ENCODE results near the gene MYO7B.

MYO7B gene

DNA sequence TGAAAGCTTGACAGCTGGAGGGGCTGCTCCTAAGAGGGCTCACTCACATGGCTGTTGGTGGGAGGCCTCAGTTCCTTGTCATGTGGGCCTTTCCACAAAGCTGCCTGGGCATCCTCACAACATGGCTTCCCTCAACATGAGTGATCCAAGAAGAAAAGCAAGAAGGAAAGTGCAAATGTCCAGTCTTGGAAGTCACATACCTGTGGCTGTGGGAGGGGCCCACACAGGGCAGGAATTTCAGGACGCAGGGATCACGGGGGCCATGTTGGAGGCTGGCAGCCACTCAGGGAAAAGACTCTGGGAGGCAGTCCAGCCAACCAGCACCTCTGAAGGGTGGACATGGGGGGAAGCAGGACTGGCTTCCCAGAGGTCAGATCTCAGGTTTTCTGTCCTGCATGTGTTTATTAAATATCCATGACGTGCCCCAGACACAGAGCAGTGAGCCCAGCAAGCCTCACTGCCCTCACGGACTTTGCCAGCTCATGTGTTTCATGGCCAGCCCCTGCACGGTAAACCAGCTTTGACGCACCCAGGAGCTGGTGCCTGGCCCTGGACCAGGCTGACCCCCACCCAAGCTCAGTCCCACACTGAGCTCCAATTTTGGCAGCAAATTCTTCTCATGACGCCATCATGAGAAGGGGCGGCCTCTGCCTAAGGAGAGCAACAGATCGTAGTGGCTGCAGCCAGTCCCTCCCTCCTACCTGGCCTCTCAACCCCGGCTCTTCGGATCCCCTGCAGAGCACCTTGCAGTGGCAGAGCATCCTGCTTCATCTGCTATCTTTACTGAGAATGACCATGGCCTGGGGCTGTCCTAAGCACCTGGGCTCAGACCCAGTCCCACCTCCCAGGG is 75.8 kb downstream of the MYO7B start:
- DNase-seq: no peak

DNA sequence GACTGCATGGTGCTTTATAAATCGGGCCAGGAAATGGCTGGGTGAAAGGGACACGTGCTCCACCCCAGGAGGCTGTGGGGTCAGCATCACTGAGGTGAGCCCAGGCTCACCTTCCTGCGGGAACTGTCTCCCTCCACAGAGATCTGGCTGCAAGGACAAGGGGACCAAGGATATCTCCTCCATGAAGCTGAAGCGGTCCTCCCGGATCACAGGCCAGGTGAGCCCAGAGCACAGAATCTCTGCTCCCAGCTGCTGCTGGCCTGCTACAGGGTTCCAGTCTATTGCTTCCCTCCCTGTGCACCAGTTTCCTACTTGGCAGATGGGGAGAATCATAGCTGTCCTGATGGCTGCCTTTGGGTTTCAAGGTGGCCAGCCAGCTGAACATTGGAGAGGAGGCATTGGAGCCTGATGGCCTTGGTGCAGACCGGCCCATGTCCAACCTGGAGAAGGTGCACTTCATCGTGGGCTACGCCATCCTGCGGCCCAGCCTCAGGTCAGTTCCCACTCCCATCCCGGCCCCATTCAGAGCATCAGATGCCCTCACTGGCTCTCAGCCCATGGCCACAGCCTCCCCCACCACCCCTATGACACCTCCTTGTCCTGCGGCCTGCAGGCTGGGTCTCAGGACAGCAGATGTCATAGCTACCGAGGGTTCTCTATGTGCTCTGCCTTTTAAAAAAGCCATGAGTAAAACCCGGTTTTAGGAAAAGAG is 76.8 kb downstream of the MYO7B start:
- DNase-seq: no peak

DNA sequence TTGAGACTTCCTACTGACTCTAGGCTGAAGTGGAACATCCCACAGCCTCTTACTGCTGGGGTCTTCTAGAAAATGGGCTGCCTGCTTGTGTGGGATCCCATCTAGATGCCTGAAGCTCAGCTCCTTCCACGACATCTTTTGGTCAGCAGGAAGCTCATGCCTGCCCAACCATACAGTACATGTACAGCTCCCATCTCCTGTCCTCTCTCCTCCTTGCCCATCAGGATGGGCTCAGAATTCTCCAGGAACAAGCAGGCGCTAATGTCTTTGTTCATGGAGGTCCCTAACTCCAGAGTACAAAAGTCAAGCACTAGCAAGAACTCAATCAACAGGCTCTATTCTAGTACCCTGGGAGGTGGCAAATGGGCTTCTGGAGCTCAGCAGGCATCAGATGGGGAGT is 78.8 kb downstream of the MYO7B start:
- DNase-seq: no peak

DNA sequence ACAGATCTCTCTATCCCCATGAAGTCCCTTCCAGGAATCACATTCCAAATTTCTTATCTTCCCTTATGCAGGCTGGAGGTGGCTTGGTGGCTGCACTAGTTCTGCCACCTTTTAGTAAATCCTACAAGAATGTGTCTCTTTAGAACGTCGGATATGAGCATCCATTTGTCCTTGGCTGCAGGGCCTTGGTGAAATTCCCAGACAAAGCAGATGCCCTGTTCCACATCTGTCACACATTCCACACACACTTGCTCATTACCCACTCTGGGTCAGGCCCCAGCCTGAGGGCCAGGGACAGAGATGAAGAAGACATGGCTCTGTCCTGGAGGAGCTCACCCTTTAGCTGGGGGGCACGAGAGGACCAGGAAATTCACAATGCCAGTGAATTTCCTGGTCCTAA is 79.2 kb downstream of the MYO7B start:
- DNase-seq: no peak

DNA sequence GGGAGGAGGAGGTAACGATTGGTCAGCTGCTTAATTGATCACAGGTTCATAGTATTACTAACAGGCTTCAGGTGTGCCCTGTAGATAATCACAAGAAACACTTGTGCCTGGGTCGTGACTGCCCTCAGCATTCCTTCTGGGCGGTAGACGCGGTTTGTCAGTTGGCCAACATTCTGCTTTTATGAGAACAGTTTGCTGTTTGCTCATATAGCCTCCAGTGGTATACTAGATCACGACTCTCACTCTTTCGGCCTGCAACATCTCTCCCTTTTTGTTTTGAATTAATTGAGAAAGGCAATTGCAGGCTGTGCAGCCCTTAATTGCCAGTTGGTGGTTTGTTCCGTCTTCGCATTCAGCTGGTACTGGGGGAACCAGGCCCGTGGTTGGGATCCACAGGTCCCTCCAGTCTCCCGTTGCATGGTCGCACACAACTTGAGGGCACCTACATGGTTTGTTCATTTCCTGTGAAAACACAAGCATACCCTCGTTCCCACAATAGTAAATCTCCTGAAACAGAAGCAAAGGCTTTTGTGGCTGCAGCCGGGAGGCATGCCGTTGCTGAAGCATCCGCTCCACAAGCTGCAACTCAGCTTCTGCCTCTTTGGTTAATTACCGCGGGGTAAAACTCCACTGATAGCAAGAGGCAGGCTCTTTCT is 80.2 kb downstream of the MYO7B start:
- peak; percentile 25 for DNase-seq

DNA sequence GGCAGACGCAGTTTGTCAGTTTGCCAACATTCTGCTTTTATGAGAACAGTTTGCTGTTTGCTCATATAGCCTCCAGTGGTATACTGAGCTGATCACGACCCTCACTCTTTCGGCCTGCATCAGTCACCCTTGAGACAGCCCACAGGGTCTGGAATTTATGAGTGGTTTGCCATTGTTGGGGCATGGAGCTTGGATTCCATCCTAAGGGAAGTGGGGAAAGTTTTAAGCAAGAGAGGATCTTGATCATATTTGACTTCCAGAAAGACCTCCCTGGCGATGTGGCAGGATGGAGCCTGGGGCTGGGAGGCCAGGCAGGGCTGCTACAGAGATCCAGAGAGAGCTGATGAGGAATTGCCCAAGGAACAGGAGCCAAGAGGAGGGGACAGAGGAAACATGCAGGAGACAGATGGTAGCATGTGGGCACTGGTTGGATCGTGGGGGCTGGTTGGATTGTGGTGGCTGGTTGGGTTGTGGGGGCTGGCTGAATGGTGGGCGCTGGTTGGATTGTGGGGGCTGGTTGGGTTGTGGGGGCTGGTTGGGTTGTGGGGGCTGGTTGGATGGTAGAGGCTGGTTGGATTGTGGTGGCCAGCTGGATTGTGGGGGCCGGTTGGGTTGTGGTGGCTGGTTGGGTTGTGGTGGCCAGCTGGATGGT is 83.2 kb downstream of the MYO7B start:
- DNase-seq: no peak

DNA sequence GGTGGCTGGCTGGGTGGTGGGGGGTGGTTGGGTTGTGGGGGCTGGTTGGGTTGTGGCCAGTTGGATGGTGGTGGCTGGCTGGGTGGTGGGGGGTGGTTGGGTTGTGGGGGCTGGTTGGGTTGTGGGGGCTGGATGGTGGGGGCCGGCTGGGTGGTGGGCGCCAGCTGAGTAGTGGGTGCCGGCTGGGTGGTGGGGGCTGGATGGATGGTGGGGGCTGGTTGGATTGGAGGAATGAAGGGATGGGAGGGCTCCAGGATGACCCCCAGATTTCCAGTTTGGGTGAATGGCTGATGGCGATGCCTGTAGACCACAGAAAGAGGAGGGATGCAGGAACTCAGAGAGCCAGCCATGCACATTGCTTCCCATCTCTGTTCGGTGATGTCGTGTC is 83.7 kb downstream of the MYO7B start:
- DNase-seq: no peak

DNA sequence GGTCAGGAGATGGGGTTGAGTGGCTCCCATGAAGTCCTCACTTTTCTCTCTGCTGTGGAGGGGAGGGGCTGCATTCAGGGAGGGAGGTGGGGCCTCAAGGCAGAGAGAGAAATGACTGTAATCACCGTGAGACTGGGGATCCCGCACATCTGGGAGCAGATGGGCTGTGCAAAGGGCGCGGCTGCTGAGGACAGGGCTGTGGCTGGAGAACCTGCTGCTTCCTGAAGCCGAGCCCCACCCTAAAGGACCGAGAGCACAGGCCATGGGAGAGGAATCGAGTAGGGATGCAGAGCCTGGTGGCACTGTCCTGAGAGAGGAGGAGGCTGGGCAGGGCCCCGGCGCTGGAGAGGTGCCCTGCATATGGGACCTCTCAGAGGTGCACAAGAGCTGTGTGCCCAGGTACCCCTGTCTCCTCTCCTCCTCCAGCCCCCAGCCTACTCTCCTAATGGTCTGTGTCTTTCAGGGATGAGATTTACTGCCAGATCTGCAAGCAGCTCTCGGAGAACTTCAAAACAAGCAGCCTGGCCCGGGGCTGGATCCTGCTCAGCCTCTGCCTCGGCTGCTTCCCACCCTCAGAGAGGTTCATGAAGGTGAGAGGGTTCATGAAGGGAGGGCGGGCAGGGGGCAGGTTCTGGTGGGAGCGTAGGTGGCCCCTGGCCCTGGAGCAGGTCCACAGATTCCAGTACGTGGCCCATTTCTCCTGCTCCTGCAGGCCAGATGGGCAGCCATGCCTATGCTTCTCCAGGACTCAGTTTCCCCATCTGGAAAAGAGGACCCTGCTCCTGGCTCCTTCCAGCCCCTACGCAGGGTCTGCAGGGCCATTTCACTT is 84.6 kb downstream of the MYO7B start:
- DNase-seq: no peak

DNA sequence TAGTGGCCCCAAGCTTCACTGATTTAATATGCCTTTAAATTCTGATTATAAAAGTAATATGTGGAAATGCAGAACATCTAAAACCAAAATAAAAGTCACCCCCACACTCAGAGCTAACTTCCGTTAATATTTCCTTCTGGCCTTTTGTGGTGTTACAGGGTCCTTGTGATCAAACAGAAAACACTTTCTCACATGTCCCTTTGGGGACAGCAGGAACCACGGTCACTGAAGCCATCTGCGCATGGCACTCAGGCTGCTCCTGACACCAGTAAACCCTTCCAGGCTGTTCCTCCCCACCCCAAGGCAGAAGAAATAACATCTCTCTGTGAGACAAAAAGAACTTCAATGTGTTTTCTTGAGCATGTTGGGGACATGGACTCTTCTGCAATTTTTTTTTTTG is 85.4 kb downstream of the MYO7B start:
- DNase-seq: no peak

DNA sequence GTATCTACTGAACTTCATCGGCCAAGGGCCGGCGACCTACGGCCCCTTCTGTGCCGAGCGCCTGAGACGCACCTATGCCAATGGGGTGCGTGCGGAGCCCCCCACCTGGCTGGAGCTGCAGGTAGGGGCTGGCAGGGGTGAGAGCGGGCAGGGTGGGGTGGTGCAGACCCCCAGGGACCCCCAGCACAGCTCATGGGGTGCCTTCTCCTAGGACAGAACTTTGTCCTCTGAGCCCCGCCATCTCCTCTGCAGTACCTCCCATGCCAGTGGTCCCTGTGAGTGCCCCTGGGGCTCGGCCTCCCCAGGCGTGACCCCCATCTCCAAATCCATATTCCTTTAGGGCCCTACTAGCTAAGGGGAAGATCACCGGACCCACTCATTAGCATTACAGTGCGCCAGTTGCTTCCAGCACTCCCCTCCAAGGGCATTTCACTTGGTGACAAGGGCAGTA is 86.5 kb downstream of the MYO7B start:
- no peak for DNase-seq

DNA sequence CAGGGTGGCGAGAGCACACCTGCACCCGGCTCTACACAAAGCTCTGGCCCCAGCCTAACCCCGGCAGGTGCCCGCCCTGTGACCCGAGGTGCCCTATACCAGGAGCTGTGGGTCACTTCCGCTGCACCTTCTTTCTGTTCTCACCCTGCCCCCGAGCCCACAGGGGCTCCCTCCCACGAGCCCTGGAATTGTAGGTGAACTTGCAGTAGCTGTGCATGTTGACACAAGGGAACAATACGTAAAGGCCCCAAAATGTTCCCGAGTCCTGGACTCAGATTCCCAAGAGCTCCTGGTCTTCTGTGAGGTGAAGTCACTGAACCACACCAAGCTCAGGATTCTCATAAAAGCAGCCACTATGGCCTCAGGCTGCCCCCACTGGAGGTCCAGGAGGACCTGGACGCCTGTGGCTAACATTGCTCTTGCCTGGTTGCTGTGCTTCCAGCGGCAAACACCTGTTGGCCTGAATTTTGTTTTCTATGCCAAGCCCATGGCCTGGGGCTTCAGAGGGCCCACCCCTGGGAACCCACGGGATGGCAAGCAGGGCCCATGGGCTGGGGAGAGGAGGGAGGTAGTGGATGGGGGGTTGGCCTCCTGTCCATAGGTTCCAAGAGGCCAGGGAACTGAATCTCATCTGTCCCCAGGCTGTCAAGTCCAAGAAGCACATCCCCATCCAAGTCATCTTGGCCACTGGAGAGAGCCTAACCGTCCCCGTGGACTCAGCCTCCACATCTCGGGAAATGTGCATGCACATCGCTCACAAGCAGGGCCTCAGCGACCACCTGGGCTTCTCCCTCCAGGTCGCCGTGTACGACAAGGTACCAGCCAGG is 87.3 kb downstream of the MYO7B start:
- DNase-seq: no peak

DNA sequence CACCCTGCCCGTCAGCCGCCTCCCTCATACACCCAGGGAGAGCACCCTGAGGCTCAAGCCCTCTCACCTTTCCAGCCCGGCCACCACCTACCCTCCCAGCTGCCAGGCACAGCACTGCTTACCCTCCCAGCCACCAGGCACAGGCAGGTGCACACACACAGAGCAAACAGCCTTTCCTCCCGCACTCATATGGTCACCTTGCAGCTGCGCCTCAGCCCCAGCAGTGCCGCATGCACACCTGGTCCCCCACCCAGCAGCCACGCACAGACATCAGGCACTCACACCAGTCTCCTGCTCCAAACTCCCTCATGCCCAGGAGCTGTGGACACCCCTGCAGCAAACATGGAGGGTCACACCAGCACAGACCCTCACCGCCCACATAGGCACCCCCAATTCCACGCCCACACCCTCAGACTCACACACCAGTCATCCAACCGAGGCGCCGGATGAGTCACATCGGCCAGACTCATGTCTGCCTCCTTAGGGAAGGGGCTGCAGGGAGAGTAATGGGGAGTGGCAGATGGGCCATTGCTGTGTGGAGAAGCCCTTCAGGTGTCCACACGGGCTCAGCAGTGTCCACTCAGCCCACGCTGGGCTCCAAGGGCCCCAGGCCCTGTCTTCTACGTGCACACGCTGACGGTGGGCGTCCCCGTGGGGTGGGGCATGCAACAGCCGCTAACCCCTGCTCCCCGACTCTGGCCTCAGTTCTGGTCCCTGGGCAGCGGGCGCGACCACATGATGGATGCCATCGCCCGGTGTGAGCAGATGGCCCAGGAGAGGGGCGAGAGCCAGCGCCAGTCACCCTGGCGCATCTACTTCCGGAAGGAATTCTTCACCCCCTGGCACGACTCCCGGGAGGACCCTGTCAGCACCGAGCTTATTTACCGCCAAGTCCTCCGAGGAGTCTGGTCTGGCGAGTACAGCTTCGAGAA is 88.2 kb downstream of the MYO7B start:
- no peak for DNase-seq

DNA sequence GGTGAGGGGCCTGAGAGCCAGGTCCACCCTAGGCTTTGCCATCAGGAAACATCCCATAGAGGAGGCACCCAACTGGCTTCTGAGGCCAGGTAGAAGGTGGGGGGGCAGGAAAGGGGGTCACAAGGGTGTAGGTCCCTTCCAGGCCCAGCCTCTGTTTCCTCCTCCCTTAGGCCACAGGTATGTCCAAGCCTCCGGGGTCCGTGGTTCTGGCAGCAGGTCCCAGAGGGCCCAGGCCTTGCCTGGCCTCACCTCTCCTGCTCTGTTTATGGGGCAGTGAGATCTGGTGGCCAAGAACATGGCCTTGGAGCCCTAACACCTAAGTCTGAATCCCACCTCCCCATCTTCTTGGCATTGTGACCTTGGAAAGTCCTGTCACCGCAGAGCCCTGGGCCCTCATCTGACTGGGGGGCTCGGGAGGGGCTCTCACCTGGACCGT is 88.9 kb downstream of the MYO7B start:
- no peak for DNase-seq

DNA sequence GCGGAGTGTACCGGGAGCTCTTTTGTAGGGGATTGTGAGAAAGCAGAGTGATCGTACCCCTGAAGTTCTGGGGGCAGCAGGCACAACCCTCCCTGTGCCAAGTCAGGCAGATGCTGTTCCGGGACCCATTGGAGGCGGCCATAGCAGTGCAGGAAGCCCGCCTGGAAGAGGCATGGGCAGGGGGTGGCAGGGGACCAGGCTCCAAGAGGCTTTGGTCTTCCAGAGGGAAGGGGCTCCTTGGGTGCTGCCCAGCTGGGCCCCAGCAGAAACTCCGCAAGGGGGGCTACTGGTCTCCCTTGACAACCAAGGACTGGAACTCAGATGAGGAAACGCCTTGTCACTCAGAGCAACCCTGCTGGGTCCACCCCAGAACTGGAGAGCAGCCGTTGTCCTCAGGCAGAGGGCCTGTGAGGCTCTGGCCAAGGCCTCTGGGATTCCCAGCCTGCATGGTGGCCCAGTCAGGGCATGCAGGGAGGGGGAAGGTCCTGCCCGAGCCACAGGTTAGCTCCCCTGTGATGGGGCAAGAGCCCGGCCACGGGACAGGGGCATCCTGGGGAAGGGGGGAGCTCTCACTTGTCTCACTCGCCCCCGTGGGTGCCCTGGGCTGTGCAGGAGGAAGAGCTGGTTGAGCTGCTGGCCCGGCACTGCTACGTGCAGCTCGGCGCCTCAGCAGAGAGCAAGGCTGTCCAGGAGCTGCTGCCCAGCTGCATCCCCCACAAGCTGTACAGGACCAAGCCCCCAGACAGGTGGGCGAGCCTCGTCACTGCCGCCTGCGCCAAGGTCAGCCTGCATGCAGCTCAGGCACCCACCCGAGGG is 89.5 kb downstream of the MYO7B start:
- no peak for DNase-seq

DNA sequence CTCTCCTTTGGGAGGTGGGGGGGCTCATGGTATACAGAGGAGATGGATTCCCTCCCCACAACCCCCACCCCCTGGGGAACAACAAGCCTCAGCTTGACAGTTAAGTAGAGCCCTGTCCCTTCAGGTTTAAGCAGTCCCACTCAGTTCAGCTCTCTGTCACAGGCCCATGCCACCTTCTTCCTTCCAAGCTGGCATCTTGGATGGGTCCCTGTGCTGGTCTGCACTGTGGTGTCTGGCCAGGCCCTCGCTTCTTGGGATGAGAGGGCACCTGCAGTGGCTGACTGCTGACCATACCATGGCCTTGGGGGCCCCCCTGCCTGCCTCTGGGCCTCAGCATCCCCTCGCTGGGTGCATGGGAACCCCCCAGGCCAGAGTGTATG is 90.1 kb downstream of the MYO7B start:
- DNase-seq: no peak

DNA sequence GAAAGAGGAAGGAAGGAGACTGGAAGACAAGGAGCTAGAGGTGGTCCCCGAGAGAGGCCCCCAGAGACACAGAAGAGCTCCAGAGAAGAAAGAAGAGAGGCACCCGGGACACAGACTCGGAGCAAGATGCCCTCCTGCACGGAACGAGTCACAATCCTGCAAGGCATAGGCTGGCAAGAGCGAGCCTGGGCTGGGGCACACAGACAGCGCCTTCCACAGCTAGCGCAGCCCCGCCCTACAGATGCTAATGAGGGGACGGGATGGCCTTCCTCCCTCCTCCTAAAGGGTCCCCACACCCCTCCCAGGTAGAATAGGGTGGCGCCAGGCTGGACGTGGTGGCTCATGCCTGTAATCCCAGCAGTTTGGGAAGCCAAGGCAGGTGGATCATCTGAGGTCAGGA is 90.7 kb downstream of the MYO7B start:
- no peak for DNase-seq

DNA sequence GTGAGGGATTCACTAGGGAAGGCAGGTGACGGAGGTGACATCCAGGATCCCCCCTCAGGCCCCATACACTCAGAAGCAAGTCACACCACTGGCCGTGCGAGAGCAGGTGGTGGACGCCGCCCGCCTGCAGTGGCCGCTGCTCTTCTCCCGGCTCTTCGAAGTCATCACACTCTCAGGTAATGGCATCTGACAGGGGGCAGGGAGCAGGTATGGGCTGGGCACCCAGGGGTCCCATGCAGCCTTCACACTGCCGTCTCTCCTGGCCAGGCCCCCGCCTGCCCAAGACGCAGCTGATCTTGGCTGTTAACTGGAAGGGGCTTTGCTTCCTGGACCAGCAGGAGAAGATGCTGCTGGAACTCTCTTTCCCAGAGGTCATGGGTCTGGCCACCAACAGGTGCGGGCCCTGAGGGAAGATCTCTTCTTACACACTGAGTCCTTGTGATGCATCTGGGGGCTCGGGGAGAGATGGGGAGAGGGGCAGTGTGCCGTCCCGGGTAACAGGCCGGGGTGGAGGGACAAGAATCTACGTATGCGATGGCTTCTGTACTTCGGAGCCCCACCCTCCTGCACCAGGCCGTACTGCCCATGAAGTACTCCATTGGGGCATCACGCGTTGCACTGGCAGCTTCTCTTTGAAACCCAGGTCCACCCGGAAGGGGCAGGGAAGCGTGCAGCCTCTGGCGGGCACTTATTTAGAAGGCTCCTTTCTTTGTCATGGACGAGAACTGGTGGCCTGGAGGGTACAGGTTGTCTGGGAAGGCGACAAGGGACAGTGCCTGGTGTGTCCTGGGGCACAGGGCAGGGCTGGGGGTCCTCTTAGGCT is 91.6 kb downstream of the MYO7B start:
- no peak for DNase-seq

Measured in hematopoietic multipotent progenitor cell treated with erythropoietin and hydrocortisone succinate and interleukin-3 and kit ligand, for 6 days (in vitro differentiated cells).